ENCODE data around the gene CEACAM4.

DNA sequence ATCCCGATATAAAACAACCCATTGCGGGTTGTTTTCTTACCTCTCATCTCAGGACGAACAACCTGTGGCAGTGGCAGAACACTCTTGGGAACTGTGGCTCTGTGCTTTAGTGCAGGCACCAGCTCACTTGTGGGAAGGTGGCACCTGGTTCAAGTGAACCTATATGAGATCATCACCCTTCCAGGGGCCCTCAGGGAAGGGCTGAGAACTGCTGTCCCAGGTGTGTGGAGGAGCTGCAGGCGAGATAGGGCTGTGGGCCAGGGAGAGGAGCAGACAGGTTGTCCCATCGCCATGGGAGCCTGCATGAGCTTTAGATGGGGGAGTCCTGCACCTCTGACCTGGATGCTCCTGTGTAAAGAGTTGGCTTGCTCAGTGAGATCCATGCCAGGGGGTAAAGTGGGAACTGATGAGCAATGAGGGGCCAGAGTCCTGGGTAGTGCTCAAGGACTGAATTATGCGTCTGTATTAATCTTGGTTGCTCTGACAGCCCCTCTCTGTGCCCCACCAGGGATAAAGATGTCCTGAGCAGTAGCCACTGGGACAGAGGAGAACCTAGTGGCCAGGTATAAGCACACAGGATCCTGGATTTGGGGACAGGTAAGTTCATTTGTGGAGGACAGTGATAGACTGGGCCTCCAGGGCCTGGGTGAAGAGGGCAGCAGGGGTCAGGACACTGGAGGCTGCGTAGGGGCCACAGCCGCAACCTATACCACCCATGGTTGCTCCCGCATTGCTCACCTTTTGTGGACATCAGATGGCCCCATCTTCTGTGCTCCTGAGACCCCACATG is 8.7 kb downstream of the CEACAM4 start:
- TF ChIP-seq, protein P1, sequence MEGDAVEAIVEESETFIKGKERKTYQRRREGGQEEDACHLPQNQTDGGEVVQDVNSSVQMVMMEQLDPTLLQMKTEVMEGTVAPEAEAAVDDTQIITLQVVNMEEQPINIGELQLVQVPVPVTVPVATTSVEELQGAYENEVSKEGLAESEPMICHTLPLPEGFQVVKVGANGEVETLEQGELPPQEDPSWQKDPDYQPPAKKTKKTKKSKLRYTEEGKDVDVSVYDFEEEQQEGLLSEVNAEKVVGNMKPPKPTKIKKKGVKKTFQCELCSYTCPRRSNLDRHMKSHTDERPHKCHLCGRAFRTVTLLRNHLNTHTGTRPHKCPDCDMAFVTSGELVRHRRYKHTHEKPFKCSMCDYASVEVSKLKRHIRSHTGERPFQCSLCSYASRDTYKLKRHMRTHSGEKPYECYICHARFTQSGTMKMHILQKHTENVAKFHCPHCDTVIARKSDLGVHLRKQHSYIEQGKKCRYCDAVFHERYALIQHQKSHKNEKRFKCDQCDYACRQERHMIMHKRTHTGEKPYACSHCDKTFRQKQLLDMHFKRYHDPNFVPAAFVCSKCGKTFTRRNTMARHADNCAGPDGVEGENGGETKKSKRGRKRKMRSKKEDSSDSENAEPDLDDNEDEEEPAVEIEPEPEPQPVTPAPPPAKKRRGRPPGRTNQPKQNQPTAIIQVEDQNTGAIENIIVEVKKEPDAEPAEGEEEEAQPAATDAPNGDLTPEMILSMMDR (conservative IDR thresholded peaks at IDR 0.05; ENCODE audit: low read depth, low read length), result no peak
- TF ChIP-seq EZH2 (IDR thresholded peaks at IDR 0.05; ENCODE audit: borderline replicate concordance, low read depth, low read length, poor library complexity, severe bottlenecking), result no peak
